B cell (primary cell): ENCODE results near the gene DOCK3. TPM values are rescaled to one million over a fixed set of nuclear protein-coding genes. Genes with fewer than 3 reads are reported as not detected.
"Not testable (repeated sequence)": the region's sequence is repeated elsewhere in the genome, so short reads cannot be mapped to it uniquely, and the experiment has no call there.

Experiments used
- ATAC-seq: fragments of 200-7000 bp; cut with Tn5 transposase; one replicate; pipeline ENCODE4 v1.10.0; 2021; ENCODE audit warnings: low read depth, mild to moderate bottlenecking, moderate number of reproducible peaks, moderate library complexity
- CTCF ChIA-PET: fragments of 350-600 bp; sonication (Branson Sonifier 250); formaldehyde crosslinking; loops from one replicate; lab custom pipeline; 2021; ENCODE audit warnings: antibody characterized with exemption, inconsistent platforms; lab: Charles Lee
- POLR2A ChIA-PET: fragments of 350-600 bp; sonication (Branson Sonifier 250); formaldehyde crosslinking; loops from one replicate; lab custom pipeline; 2021; ENCODE audit warnings: antibody characterized with exemption; lab: Charles Lee
- DNase-seq: peaks from one replicate; pipeline ENCODE4 v3.0.0; 2013
- H2AFZ ChIP-seq: 2 replicates; pipeline ENCODE4 v1.6.1; 2012; ENCODE audit warnings: mild to moderate bottlenecking, low read depth, low read length; ENCODE audit not compliant: insufficient read depth, poor library complexity, severe bottlenecking
- H3K27ac ChIP-seq, 2 donors: 1 replicate in 1 of 2; 2 replicates in 1 of 2; pipeline ENCODE4 v1.5.1; 2012 to 2013; ENCODE audit warnings: low read length in 2 of 2, mild to moderate bottlenecking in 2 of 2, moderate library complexity in 1 of 2
- H3K27me3 ChIP-seq, 4 experiments: fragments of 200-600 bp in 1 of 4; sonication (generic) in 1 of 4; replicated peaks in 1 of 4; 1 replicate in 2 of 4; 2 replicates in 2 of 4; pipeline versions ENCODE4 v1.6.1 to v1.7.0; 2013 to 2016; ENCODE audit warnings: low read length in 3 of 4, mild to moderate bottlenecking in 2 of 4, mixed read lengths in 1 of 4, moderate library complexity in 1 of 4; ENCODE audit not compliant: insufficient read depth in 4 of 4, control insufficient read depth in 3 of 4; ENCODE audit errors: control extremely low read depth in 1 of 4
- H3K36me3 ChIP-seq, 2 experiments: replicated peaks in 1 of 2; 1 replicate in 1 of 2; 2 replicates in 1 of 2; pipeline versions ENCODE4 v1.6.1 to v1.7.1; 2013; ENCODE audit warnings: low read length in 1 of 2; ENCODE audit not compliant: insufficient read depth in 2 of 2, control insufficient read depth in 1 of 2; ENCODE audit errors: control extremely low read depth in 1 of 2, extremely low read depth in 1 of 2
- H3K4me1 ChIP-seq, 2 donors: fragments of 200-600 bp in 1 of 2; sonication (generic) in 1 of 2; 1 replicate in 1 of 2; 2 replicates in 1 of 2; pipeline versions ENCODE4 v1.5.1 to v1.6.1; 2013 to 2017; ENCODE audit warnings: low read length in 2 of 2; ENCODE audit not compliant: control insufficient read depth in 2 of 2, insufficient read depth in 2 of 2
- H3K4me2 ChIP-seq: replicated peaks from 2 replicates; pipeline ENCODE3; 2012; ENCODE audit warnings: mild to moderate bottlenecking, low read depth, low read length; ENCODE audit not compliant: poor library complexity, severe bottlenecking
- H3K4me3 ChIP-seq, 5 experiments: fragments of 200-600 bp in 1 of 5; sonication (generic) in 1 of 5; 1 replicate in 3 of 5; 2 replicates in 2 of 5; pipeline versions ENCODE4 v1.5.1 to v1.7.0; 2011 to 2016; ENCODE audit warnings: low read length in 4 of 5, mild to moderate bottlenecking in 4 of 5, low read depth in 2 of 5, control low read depth in 1 of 5, moderate library complexity in 1 of 5; ENCODE audit not compliant: insufficient read depth in 1 of 5; ENCODE audit errors: control extremely low read depth in 1 of 5, extremely low read depth in 1 of 5
- H3K79me2 ChIP-seq: fragments of 200-600 bp; sonication (generic); one replicate; pipeline ENCODE4 v1.6.0; 2016; ENCODE audit warnings: low read length; ENCODE audit not compliant: control insufficient read depth, insufficient read depth
- H3K9ac ChIP-seq: fragments of 200-600 bp; sonication (generic); 2 replicates; pipeline ENCODE4 v1.6.1; 2017; ENCODE audit warnings: mild to moderate bottlenecking, low read length, moderate library complexity
- H3K9me3 ChIP-seq, 3 donors: one replicate each; pipeline versions ENCODE4 v1.6.1 to v1.7.1; 2013; ENCODE audit warnings: low read length in 2 of 3; ENCODE audit not compliant: control insufficient read depth in 2 of 3, insufficient read depth in 1 of 3; ENCODE audit errors: control extremely low read depth in 1 of 3
- H4K20me1 ChIP-seq: 2 replicates; pipeline ENCODE4 v1.6.0; 2012; ENCODE audit warnings: mild to moderate bottlenecking, low read length; ENCODE audit not compliant: insufficient read depth, control insufficient read depth, poor library complexity, severe bottlenecking
- H3K27ac Mint-ChIP-seq: one replicate; pipeline ENCODE4 v1.8.0; 2021; ENCODE audit warnings: mixed read lengths
- H3K27me3 Mint-ChIP-seq: one replicate; pipeline ENCODE4 v1.8.0; 2021; ENCODE audit warnings: mixed read lengths
- H3K4me1 Mint-ChIP-seq: one replicate; pipeline ENCODE4 v1.8.0; 2021; ENCODE audit warnings: mixed read lengths
- H3K4me3 Mint-ChIP-seq: one replicate; pipeline ENCODE4 v1.8.0; 2021; ENCODE audit warnings: mixed read lengths
- H3K9me3 Mint-ChIP-seq: one replicate; pipeline ENCODE4 v1.8.0; 2022; ENCODE audit warnings: mixed read lengths; ENCODE audit not compliant: insufficient read depth
- CTCF ChIP-seq: fragments of 200-600 bp; IDR thresholded peaks from one replicate; pipeline ENCODE4 v1.8.0; 2022; ENCODE audit warnings: antibody characterized with exemption, mild to moderate bottlenecking
- EZH2 ChIP-seq: IDR thresholded peaks from 2 replicates; pipeline ENCODE4 v1.6.1; 2012; ENCODE audit warnings: borderline replicate concordance, low read depth, mild to moderate bottlenecking, moderate library complexity, low read length; ENCODE audit not compliant: insufficient read depth, poor library complexity, severe bottlenecking
- WGBS: methylation state at CpG from one replicate; pipeline ENCODE4 v1.1.5; 2013; ENCODE audit warnings: missing lambda C conversion rate; ENCODE audit not compliant: insufficient coverage; 5-methylcytosine and 5-hydroxymethylcytosine counted together
- intact Hi-C: fragments of 100-400 bp; cut with micrococcal nuclease; formaldehyde crosslinking; loops from one replicate; pipeline ENCODE4 v1.10.0; 2022
- polyA plus RNA-seq: library from polyadenylated mRNA; depleted of rRNA; stranded (reverse); fragments of >200 nt; gene quantifications from 2 replicates; pipeline ENCODE4 v1.2.3, GENCODE V29; 2012
- total RNA-seq, 2 donors: library from RNA; stranded (reverse); fragments of 120-200 nt in 1 of 2; gene quantifications; 1 replicate in 1 of 2; 2 replicates in 1 of 2; pipeline versions ENCODE4 v1.2.3 to v1.2.4, GENCODE V29; 2013 to 2022

Gene DOCK3
- total and polyA plus RNA-seq, 2 donors (not counting 1 experiment from before 2014, with no cell fraction given) = 0.06 to 0.30 TPM

DNA sequence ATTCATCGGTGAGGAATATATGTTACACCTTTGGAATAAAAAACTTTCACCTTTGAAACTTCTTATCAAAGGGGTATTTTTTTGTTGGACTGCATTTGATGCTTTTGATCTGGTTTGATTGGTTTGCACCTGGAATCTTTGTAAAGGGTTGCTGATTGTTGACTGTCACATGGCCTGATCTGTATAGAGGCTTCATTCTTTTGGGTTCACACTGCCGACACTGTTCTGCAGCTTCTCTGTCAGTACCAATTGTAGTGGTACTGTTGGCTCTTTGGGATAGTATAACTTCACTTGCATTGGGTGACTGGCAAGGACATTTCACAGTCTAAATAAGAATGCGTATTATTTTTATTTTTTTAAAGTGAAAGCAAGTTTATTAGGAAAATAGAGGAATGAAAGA lies 155.7 kb downstream of the DOCK3 start:
- Histone ChIP-seq H3K27ac (no peak overlapping the region), H4K20me1 (no peaks in the 10 kb centered on the region), H2AFZ (no peak overlapping the region), H3K4me2 (no peak overlapping the region), H3K9ac (no peak overlapping the region), H3K4me3 (no peak overlapping the region), H3K4me1 (no peaks in the 10 kb centered on the region), H3K27me3 (no peaks in the 10 kb centered on the region), H3K36me3 (no peaks in the 10 kb centered on the region), H3K9me3 (peaks cover 0 to 1% (median 0%) of the 10 kb centered on the region in 3 donors), H3K79me2 (no peaks in the 10 kb centered on the region)
- peaks cover 23% of the 10 kb centered on the region for H3K27me3 Mint-ChIP-seq
- DNase-seq (no peak), ATAC-seq (no peak)
- TF ChIP-seq CTCF = no peak
- no peak for TF ChIP-seq EZH2
- intact Hi-C loops = no loop called here
- no peak overlapping the region for H3K27ac Mint-ChIP-seq
- H3K4me3 Mint-ChIP-seq = no peak overlapping the region
- ChIA-PET POLR2A (no interaction called here), CTCF (no interaction called here)
- WGBS = no CpG with 5 or more reads among the region's 3 CpGs
- no peaks in the 10 kb centered on the region for H3K4me1 Mint-ChIP-seq
- peaks cover 2% of the 10 kb centered on the region for H3K9me3 Mint-ChIP-seq

DNA sequence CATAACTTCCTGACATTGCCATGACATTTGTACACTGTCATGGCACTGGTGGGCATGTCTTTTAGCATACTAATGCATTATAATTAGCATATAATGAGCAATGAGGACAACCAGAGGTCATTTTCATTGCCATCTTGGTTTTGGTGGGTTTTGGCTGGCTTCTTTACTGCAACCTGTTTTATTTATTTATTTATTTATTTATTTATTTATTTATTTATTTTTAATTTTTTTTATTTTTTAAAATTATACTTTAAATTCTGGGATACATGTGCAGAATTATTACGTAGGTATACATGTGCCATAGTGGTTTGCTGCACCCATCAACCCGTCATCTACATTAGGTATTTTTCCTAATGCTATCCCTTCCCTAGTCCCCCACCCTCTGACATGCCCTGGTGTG lies 156.3 kb downstream of the DOCK3 start:
- WGBS = no CpG with 5 or more reads among the region's 2 CpGs
- H3K4me2 ChIP-seq, H3K4me3 Mint-ChIP-seq, H3K27me3 ChIP-seq, H3K4me1 Mint-ChIP-seq, H3K4me3 ChIP-seq, H3K9ac ChIP-seq, H3K79me2 ChIP-seq, H2AFZ ChIP-seq, H3K27ac ChIP-seq, H4K20me1 ChIP-seq, H3K36me3 ChIP-seq, DNase-seq, H3K9me3 ChIP-seq, POLR2A ChIA-PET, intact Hi-C loops, H3K4me1 ChIP-seq, H3K27ac Mint-ChIP-seq, H3K9me3 Mint-ChIP-seq, ATAC-seq, CTCF ChIA-PET: not testable (repeated sequence)
- peaks cover 23% of the 10 kb centered on the region for H3K27me3 Mint-ChIP-seq
